Activated naive CD8-positive, alpha-beta T cell treated with anti-CD3 and anti-CD28 coated beads, Interleukin-2, amount 10 ng/mL, durations not matched to agents 7 days and 5 days (primary cell): ENCODE data around the gene RNH1. TPM values are rescaled to one million over a fixed set of nuclear protein-coding genes. Genes with fewer than 3 reads are reported as not detected.

Experiments
- ATAC-seq: fragments of 150-1000 bp; cut with Tn5 transposase; one replicate; pipeline ENCODE4 v1.10.0; 2021; ENCODE audit warnings: low read depth, moderate library complexity
- POLR2A ChIA-PET: fragments of 350-600 bp; sonication (Branson Sonifier 250); formaldehyde crosslinking; loops from one replicate; lab custom pipeline; 2021; ENCODE audit warnings: antibody characterized with exemption; lab: Charles Lee
- DNase-seq: peaks from one replicate; pipeline ENCODE4 v3.0.0; 2021
- H3K27ac Mint-ChIP-seq: one replicate; pipeline ENCODE4 v1.8.0; 2022; ENCODE audit warnings: mild to moderate bottlenecking, mixed read lengths
- H3K27me3 Mint-ChIP-seq: one replicate; pipeline ENCODE4 v1.8.0; 2022; ENCODE audit warnings: mild to moderate bottlenecking, moderate library complexity, mixed read lengths
- H3K36me3 Mint-ChIP-seq: one replicate; pipeline ENCODE4 v1.8.0; 2021; ENCODE audit warnings: mild to moderate bottlenecking, mixed read lengths
- H3K4me1 Mint-ChIP-seq: one replicate; pipeline ENCODE4 v1.8.0; 2021; ENCODE audit warnings: mixed read lengths
- H3K4me3 Mint-ChIP-seq: one replicate; pipeline ENCODE4 v1.8.0; 2022; ENCODE audit warnings: mild to moderate bottlenecking, moderate library complexity, mixed read lengths
- H3K9me3 Mint-ChIP-seq: one replicate; pipeline ENCODE4 v1.8.0; 2021; ENCODE audit warnings: mixed read lengths
- total RNA-seq, 2 experiments: library from RNA; stranded (reverse); gene quantifications; one replicate each; pipeline ENCODE4 v1.2.3, GENCODE V29; 2021

Gene RNH1
- total RNA-seq, 2 experiments from 2014 or later, result 88.9 to 93.2 TPM

DNA sequence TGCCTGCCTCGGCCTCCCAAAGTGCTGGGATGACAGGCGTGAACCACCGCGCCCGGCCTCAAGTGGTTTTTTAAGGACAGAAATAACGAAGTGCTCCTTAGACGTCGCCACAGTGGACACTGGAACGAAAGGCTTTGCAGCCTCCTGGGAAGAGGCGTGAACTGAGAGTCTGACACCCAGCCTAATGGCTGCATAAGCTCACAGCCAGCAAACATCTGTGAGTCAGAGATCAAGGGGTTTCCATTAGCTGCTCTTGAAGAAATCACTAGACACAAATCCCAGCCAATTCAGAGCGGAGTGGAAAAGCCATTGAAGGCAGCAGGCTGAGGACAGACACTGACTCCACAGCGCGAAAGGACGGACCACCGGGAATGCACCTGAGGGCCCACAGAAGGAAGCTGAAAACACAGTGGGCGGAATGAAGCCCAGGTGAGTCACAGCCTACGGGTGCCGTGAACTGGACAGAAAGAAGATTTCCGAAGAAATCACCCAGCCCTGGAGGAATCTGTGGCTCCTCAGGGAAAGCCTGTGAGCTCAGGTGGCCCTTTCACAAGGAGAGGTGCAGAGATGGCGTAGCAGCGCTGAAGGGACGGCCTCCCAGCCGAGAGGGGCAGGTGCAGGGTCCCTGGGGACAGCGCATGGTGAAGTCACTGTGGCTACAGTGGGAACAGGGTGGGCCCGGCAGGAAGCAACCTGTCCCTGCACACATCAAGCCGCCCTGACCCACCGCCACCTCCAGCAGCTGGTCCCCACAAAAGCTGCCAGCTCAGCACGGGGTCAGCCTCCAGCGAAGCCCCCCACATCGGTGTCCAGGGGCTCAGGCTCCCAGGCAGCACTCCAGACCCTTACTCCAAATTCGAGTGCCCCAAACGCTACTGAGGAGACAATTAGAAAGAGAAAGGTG is 41.9 kb upstream of the RNH1 start:
- DNase-seq, result no peak
- POLR2A ChIA-PET, result no interaction called here
- Mint-ChIP-seq H3K4me1 (no peaks in the 10 kb centered on the region), H3K4me3 (no peak overlapping the region), H3K27me3 (no peaks in the 10 kb centered on the region), H3K36me3 (no peaks in the 10 kb centered on the region), H3K9me3 (no peaks in the 10 kb centered on the region), H3K27ac (no peak overlapping the region)
- ATAC-seq, result no peak

- H3K27me3 Mint-ChIP-seq, result no peaks in the 10 kb centered on the region
- no peaks in the 10 kb centered on the region for H3K36me3 Mint-ChIP-seq
- H3K4me1 Mint-ChIP-seq, result no peaks in the 10 kb centered on the region
- ATAC-seq, result no peak
- H3K4me3 Mint-ChIP-seq, result no peak overlapping the region
- no peaks in the 10 kb centered on the region for H3K9me3 Mint-ChIP-seq
- POLR2A ChIA-PET, result interaction anchor here (1.1 kb wide), 1 partner anchor 69 kb away, joined by 3 read pairs; no protein-coding TSS in a partner anchor
- H3K27ac Mint-ChIP-seq, result no peak overlapping the region
- DNase-seq, result no peak
Measured at GRCh38 chr11:545171-545570, 38.1 kb upstream of the RNH1 start.

GRCh38 chr11:544817-545166 is 37.8 kb upstream of the RNH1 start:
- no peaks in the 10 kb centered on the region for H3K36me3 Mint-ChIP-seq
- ATAC-seq (no peak), DNase-seq (no peak)
- H3K27me3 Mint-ChIP-seq, result no peaks in the 10 kb centered on the region
- H3K9me3 Mint-ChIP-seq, result no peaks in the 10 kb centered on the region
- POLR2A ChIA-PET, result no interaction called here
- no peak overlapping the region for H3K4me3 Mint-ChIP-seq
- H3K4me1 Mint-ChIP-seq, result no peaks in the 10 kb centered on the region
- H3K27ac Mint-ChIP-seq, result no peak overlapping the region

GRCh38 chr11:541433-541885 is 34.4 kb upstream of the RNH1 start:
- no peak for ATAC-seq
- no peak for DNase-seq
- no peaks in the 10 kb centered on the region for H3K27me3 Mint-ChIP-seq
- no peaks in the 10 kb centered on the region for H3K9me3 Mint-ChIP-seq
- H3K36me3 Mint-ChIP-seq, result no peaks in the 10 kb centered on the region
- POLR2A ChIA-PET, result no interaction called here
- H3K4me1 Mint-ChIP-seq, result peaks cover 3% of the 10 kb centered on the region
- H3K27ac Mint-ChIP-seq, result no peak overlapping the region
- no peak overlapping the region for H3K4me3 Mint-ChIP-seq

GRCh38 chr11:540583-541432 is 33.8 kb upstream of the RNH1 start:
- ATAC-seq, result no peak
- Mint-ChIP-seq H3K4me3 (no peak overlapping the region), H3K9me3 (no peaks in the 10 kb centered on the region), H3K36me3 (no peaks in the 10 kb centered on the region), H3K27ac (no peak overlapping the region), H3K27me3 (no peaks in the 10 kb centered on the region), H3K4me1 (peaks cover 7% of the 10 kb centered on the region)
- POLR2A ChIA-PET, result no interaction called here
- no peak for DNase-seq

DNA sequence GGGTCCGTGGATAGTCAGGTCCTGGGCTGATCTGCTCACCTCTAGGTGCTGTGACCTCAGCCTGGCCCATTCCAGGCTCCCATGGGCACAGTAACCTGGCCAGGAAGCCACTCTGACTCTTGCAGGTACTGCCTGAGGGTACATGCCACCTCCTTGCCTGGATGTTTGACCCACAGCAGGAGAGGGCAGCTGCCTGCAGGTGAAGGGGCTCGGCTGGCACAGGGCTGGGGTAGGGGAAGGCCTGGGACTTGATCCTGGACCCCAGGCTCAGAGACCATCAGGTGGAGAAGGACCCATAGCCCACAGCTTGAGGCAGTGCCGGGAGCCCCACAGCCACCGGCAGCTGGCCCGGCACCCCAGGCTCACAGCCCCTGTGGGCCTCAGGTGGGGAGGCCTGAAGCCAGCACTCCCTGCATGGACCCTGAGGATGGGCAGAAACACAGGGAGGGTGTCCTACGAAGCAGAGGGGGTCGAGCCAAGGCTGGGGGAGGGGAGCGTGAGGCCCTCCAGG is 33.0 kb upstream of the RNH1 start:
- Mint-ChIP-seq H3K27me3 (no peaks in the 10 kb centered on the region), H3K36me3 (no peaks in the 10 kb centered on the region), H3K4me3 (no peak overlapping the region), H3K4me1 (peaks cover 7% of the 10 kb centered on the region), H3K27ac (no peak overlapping the region), H3K9me3 (no peaks in the 10 kb centered on the region)
- ATAC-seq (no peak), DNase-seq (no peak)
- POLR2A ChIA-PET, result no interaction called here

- no peak overlapping the region for H3K27ac Mint-ChIP-seq
- H3K9me3 Mint-ChIP-seq, result no peaks in the 10 kb centered on the region
- no peaks in the 10 kb centered on the region for H3K27me3 Mint-ChIP-seq
- no peaks in the 10 kb centered on the region for H3K36me3 Mint-ChIP-seq
- no peak for DNase-seq
- no peak overlapping the region for H3K4me3 Mint-ChIP-seq
- peaks cover 7% of the 10 kb centered on the region for H3K4me1 Mint-ChIP-seq
- POLR2A ChIA-PET, result interaction anchor here (0.7 kb wide), 1 partner anchor 37 kb away, joined by 3 read pairs; no protein-coding TSS in a partner anchor
- no peak for ATAC-seq
Measured at GRCh38 chr11:538431-539051, 31.5 kb upstream of the RNH1 start.

GRCh38 chr11:537622-538430 is 30.8 kb upstream of the RNH1 start:
- ATAC-seq (no peak), DNase-seq (peak; percentile 33)
- Mint-ChIP-seq H3K4me3 (peak overlapping the region; percentile 68), H3K9me3 (no peaks in the 10 kb centered on the region), H3K36me3 (no peaks in the 10 kb centered on the region), H3K27me3 (no peaks in the 10 kb centered on the region), H3K27ac (peak overlapping the region; percentile 54), H3K4me1 (peaks cover 7% of the 10 kb centered on the region)
- POLR2A ChIA-PET, result interaction anchor here (0.6 to 3.3 kb wide), 5 partner anchors 17 to 282 kb away, joined by 3 to 14 read pairs (median 3); no protein-coding TSS in a partner anchor

DNA sequence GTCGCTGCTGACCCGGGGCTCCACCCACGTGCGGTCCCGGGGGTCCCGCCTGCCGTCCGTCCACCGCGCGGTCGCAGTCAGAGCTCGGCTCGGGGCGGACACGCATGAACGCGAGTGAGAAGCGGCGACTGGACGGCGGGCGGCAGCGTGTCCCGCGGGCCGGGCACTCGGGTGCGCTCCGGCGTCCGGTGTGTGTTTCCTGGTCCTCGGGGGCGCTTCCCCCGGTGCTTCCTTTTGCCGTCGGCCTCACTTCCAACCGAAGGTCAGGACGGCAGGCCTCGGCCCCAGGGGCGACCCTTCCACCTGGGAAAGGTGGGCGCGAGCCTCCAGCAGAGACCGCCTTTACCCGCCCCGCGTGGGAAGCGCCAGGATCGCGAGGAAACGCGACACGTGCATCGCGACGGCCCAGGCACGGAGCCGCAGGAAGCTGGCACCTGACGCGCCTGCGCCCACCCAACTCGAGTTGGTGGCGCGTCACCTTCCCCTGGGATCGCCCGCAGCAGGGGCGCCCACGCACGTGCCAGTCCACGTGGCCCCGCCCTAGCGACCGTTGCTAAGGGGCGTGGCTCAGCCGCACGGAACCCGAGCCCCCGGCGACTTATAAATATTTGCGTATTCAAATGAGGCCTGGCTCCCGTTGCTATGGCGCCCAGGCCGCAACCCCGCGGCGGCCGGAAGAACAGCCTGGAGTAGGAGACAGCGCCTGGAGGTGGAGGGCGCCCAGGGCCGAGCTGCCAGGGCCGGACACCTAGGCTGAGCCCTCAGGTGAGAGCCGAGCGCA is 30.0 kb upstream of the RNH1 start, which contains the start of gene LRRC56:
Gene LRRC56, plus strand, starts transcription at position 687 of the 781 bp plus-strand sequence. CDS start 3,158 bp downstream, outside the sequence.
- peaks cover 2% of the 10 kb centered on the region for H3K36me3 Mint-ChIP-seq
- peak within 1 kb of the TSS; percentile 89 for H3K4me3 Mint-ChIP-seq
- H3K4me1 Mint-ChIP-seq, result peaks cover 7% of the 10 kb centered on the region
- DNase-seq (peak; percentile 90), ATAC-seq (peak; percentile 35)
- no peaks in the 10 kb centered on the region for H3K27me3 Mint-ChIP-seq
- POLR2A ChIA-PET, result interaction anchor here (0.6 to 3.3 kb wide), 9 partner anchors 18 to 282 kb away, joined by 3 to 14 read pairs (median 3); partner anchors contain the start of genes RNH1, RPLP2 and SIGIRR
- H3K27ac Mint-ChIP-seq, result peak within 1 kb of the TSS; percentile 92
- no peaks in the 10 kb centered on the region for H3K9me3 Mint-ChIP-seq

DNA sequence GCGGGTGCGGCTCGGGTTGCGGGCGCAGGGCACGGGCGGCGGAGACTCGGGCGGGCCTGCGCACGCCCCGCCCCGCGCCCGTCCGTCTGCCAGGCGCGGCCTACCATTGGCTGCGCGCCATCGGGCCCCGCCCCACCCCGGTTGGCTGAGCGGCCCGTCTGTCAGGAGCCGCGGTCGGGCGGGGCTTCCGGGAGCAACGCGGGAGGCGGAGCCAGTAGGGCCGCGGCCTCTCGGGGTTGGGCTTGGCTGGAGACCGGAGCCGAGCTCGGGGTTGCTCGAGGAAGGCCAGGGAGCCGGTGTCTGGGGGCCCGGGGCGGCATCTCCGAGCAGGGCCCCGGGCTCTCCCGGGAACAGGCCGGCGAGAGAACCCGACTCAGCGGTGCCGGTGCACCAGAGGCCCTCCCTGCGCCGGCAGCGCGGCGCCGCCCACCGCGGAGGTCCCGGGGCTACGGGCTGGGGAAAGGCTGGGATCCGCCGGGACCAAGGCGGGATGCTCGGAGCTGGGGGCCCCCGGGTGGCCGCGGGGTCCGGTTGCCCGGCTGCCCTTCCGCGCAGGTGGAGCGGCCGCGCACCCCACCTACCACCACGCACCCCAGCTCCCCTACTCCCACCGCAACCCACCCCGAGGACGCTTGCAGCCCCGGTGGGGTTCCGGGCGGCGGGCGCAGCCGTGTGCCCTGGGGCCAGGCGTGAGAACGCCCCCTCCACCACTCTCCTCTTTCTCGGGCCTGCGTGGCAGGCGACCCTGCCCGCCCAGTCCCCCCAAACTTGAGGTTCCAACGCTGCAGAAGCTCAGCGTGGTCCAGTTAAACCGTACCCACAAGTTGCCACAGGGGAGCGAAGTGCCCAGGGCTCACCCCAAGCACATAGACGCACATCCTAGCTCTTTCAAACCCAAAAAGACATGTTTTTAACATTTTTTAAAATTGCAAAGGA is 28.7 kb upstream of the RNH1 start, which contains the start of gene HRAS:
Gene HRAS, minus strand, starts transcription at position 58 of the 936 bp plus-strand sequence.
- H3K9me3 Mint-ChIP-seq, result no peaks in the 10 kb centered on the region
- H3K36me3 Mint-ChIP-seq, result peaks cover 2% of the 10 kb centered on the region
- no peaks in the 10 kb centered on the region for H3K27me3 Mint-ChIP-seq
- DNase-seq (peak; percentile 99), ATAC-seq (peak; percentile 87)
- H3K4me3 Mint-ChIP-seq, result peak within 1 kb of the TSS; percentile 89
- POLR2A ChIA-PET, result interaction anchor here (0.6 to 3.3 kb wide), 24 partner anchors 12 to 328 kb away, joined by 3 to 14 read pairs (median 4); partner anchors contain the start of genes BET1L, RIC8A, RNH1 and RPLP2
- H3K4me1 Mint-ChIP-seq, result peaks cover 7% of the 10 kb centered on the region
- H3K27ac Mint-ChIP-seq, result peak within 1 kb of the TSS; percentile 92

- H3K9me3 Mint-ChIP-seq, result no peaks in the 10 kb centered on the region
- no peak overlapping the region for H3K4me3 Mint-ChIP-seq
- H3K36me3 Mint-ChIP-seq, result peaks cover 2% of the 10 kb centered on the region
- H3K4me1 Mint-ChIP-seq, result peaks cover 7% of the 10 kb centered on the region
- POLR2A ChIA-PET, result interaction anchor here (0.7 to 3.3 kb wide), 14 partner anchors 16 to 223 kb away, joined by 3 to 14 read pairs (median 4); partner anchors contain the start of gene RNH1
- no peak for DNase-seq
- peak; percentile 14 for ATAC-seq
- H3K27ac Mint-ChIP-seq, result no peak overlapping the region
- H3K27me3 Mint-ChIP-seq, result no peaks in the 10 kb centered on the region
Measured at GRCh38 chr11:535210-535518, 28.1 kb upstream of the RNH1 start.
